Large intestine (tissue), 3 donors: ENCODE results near the gene HIRA. TPM values are rescaled to one million over a fixed set of nuclear protein-coding genes. Genes with fewer than 3 reads are reported as not detected.

Source experiments
- DNase-seq, 2 donors: peaks; one replicate each; pipeline versions ENCODE4 v3.0.0 to v3.0.0-alpha.2; 2013
- H3K27ac ChIP-seq: one replicate; pipeline ENCODE4 v1.5.1; 2013; ENCODE audit warnings: low read length
- H3K27me3 ChIP-seq: 2 replicates; pipeline ENCODE4 v1.6.1; 2013; ENCODE audit warnings: low read length; ENCODE audit not compliant: control insufficient read depth, insufficient read depth
- H3K36me3 ChIP-seq: 2 replicates; pipeline ENCODE4 v1.6.1; 2013; ENCODE audit warnings: low read length; ENCODE audit not compliant: control insufficient read depth, insufficient read depth
- H3K4me1 ChIP-seq: one replicate; pipeline ENCODE4 v1.6.1; 2013; ENCODE audit warnings: low read length; ENCODE audit not compliant: control insufficient read depth, insufficient read depth
- H3K4me3 ChIP-seq: one replicate; pipeline ENCODE4 v1.5.1; 2013; ENCODE audit warnings: low read length
- H3K9me3 ChIP-seq: one replicate; pipeline ENCODE4 v1.6.1; 2013; ENCODE audit warnings: mild to moderate bottlenecking, low read depth, low read length, moderate library complexity; ENCODE audit not compliant: control insufficient read depth
- WGBS: methylation state at CpG from one replicate; pipeline ENCODE4 v1.1.5; 2013; ENCODE audit warnings: low lambda C conversion rate; ENCODE audit not compliant: insufficient coverage; 5-methylcytosine and 5-hydroxymethylcytosine counted together
- polyA plus RNA-seq: library from polyadenylated mRNA; unstranded; fragments of 120-200 nt; gene quantifications from one replicate; pipeline ENCODE4 v1.2.1, GENCODE V29; 2013

HIRA gene
- polyA plus RNA-seq, 1 donor: 29.6 TPM

GRCh38 chr22:19349778-19350475, 81.6 kb downstream of the HIRA start:
- H3K9me3 ChIP-seq: no peaks in the 10 kb centered on the region
- no peak overlapping the region for H3K4me3 ChIP-seq
- no peaks in the 10 kb centered on the region for H3K27me3 ChIP-seq
- H3K4me1 ChIP-seq: no peaks in the 10 kb centered on the region
- no peak for DNase-seq
- peaks cover 85% of the 10 kb centered on the region for H3K36me3 ChIP-seq
- 100% methylated on average over 1 of the region's 5 CpGs for WGBS
- no peak overlapping the region for H3K27ac ChIP-seq

GRCh38 chr22:19346677-19347265, 84.8 kb downstream of the HIRA start:
- no CpG with 5 or more reads among the region's 6 CpGs for WGBS
- Histone ChIP-seq H3K4me1 (no peaks in the 10 kb centered on the region), H3K27ac (no peak overlapping the region), H3K27me3 (no peaks in the 10 kb centered on the region), H3K36me3 (peaks cover 71% of the 10 kb centered on the region), H3K4me3 (no peak overlapping the region), H3K9me3 (no peaks in the 10 kb centered on the region)
- DNase-seq: no peak

- Histone ChIP-seq H3K9me3 (peaks cover 6% of the 10 kb centered on the region), H3K4me3 (no peak overlapping the region), H3K4me1 (no peaks in the 10 kb centered on the region), H3K36me3 (peaks cover 59% of the 10 kb centered on the region), H3K27ac (no peak overlapping the region), H3K27me3 (no peaks in the 10 kb centered on the region)
- no CpG with 5 or more reads among the region's 1 CpG for WGBS
- DNase-seq: no peak
These were observed 87.1 kb downstream of the HIRA start for GRCh38 chr22:19344420-19344819.

GRCh38 chr22:19343470-19343869, 88.1 kb downstream of the HIRA start:
- H3K4me1 ChIP-seq: no peaks in the 10 kb centered on the region
- H3K27ac ChIP-seq: no peak overlapping the region
- 100% methylated on average over 2 of the region's 5 CpGs for WGBS
- peaks cover 6% of the 10 kb centered on the region for H3K9me3 ChIP-seq
- no peak overlapping the region for H3K4me3 ChIP-seq
- H3K36me3 ChIP-seq: peaks cover 56% of the 10 kb centered on the region
- H3K27me3 ChIP-seq: no peaks in the 10 kb centered on the region
- DNase-seq: no peak

- no peak overlapping the region for H3K27ac ChIP-seq
These were observed 90.0 kb downstream of the HIRA start for GRCh38 chr22:19341500-19341899.

GRCh38 chr22:19337137-19337536, 94.4 kb downstream of the HIRA start:
- DNase-seq: no peak
- Histone ChIP-seq H3K4me1 (no peaks in the 10 kb centered on the region), H3K4me3 (no peak overlapping the region), H3K9me3 (peaks cover 48% of the 10 kb centered on the region), H3K27me3 (no peaks in the 10 kb centered on the region), H3K27ac (no peak overlapping the region), H3K36me3 (peaks cover 44% of the 10 kb centered on the region)
- WGBS: 100% methylated on average over 1 of the region's 2 CpGs

More at GRCh38 chr22:19341500-19341899, 90.0 kb downstream of the HIRA start:
- peaks cover 16% of the 10 kb centered on the region for H3K9me3 ChIP-seq
- no peaks in the 10 kb centered on the region for H3K27me3 ChIP-seq
- 83% methylated on average over 1 of the region's 3 CpGs for WGBS
- H3K36me3 ChIP-seq: peaks cover 51% of the 10 kb centered on the region
- no peak for DNase-seq
- H3K4me1 ChIP-seq: no peaks in the 10 kb centered on the region
- no peak overlapping the region for H3K4me3 ChIP-seq

GRCh38 chr22:19336133-19337075, 95.1 kb downstream of the HIRA start:
- Histone ChIP-seq H3K27ac (no peak overlapping the region), H3K36me3 (peaks cover 51% of the 10 kb centered on the region), H3K9me3 (peaks cover 54% of the 10 kb centered on the region), H3K4me3 (no peak overlapping the region), H3K27me3 (no peaks in the 10 kb centered on the region), H3K4me1 (no peaks in the 10 kb centered on the region)
- DNase-seq: no peak
- 94% methylated on average over 3 of the region's 7 CpGs for whole genome bisulfite sequencing

GRCh38 chr22:19331975-19332374, 99.6 kb downstream of the HIRA start:
- Histone ChIP-seq H3K36me3 (peaks cover 60% of the 10 kb centered on the region), H3K27ac (no peak overlapping the region), H3K4me3 (no peak overlapping the region), H3K27me3 (no peaks in the 10 kb centered on the region), H3K4me1 (no peaks in the 10 kb centered on the region), H3K9me3 (peaks cover 66% of the 10 kb centered on the region)
- DNase-seq: no peak
- WGBS: no CpG with 5 or more reads among the region's 5 CpGs

- peaks cover 62% of the 10 kb centered on the region for H3K9me3 ChIP-seq
- DNase-seq: no peak
- no CpG with 5 or more reads among the region's 7 CpGs for WGBS
- H3K27me3 ChIP-seq: no peaks in the 10 kb centered on the region
- peaks cover 55% of the 10 kb centered on the region for H3K36me3 ChIP-seq
- no peak overlapping the region for H3K27ac ChIP-seq
- H3K4me3 ChIP-seq: no peak overlapping the region
- H3K4me1 ChIP-seq: no peaks in the 10 kb centered on the region
These were observed 100.1 kb downstream of the HIRA start for GRCh38 chr22:19331474-19331873.

GRCh38 chr22:19330865-19331418, 100.6 kb downstream of the HIRA start:
- Histone ChIP-seq H3K36me3 (peaks cover 49% of the 10 kb centered on the region), H3K27me3 (no peaks in the 10 kb centered on the region), H3K4me1 (no peaks in the 10 kb centered on the region), H3K9me3 (peaks cover 57% of the 10 kb centered on the region), H3K4me3 (no peak overlapping the region), H3K27ac (no peak overlapping the region)
- WGBS: 100% methylated on average over 1 of the region's 13 CpGs
- DNase-seq: no peak
